GM23338 (cell line): ENCODE results near the gene ORC2. TPM values are rescaled to one million over a fixed set of nuclear protein-coding genes. Genes with fewer than 3 reads are reported as not detected.

Experiments
- ATAC-seq: fragments of 200-7000 bp; cut with Tn5 transposase; 3 replicates; pipeline ENCODE4 v1.9.1; 2020
- DNase-seq: peaks from one replicate; pipeline ENCODE4 v3.0.0-alpha.2; 2015; ENCODE audit warnings: low spot score
- H2AFZ ChIP-seq: fragments of 200-600 bp; sonication (generic); 2 replicates; pipeline ENCODE4 v1.8.0; 2016; ENCODE audit warnings: antibody characterized with exemption, mild to moderate bottlenecking, moderate library complexity
- H3F3A ChIP-seq: fragments of 200-600 bp; sonication (generic); replicated peaks from 2 replicates; pipeline ENCODE4 v1.8.0; 2017; ENCODE audit warnings: antibody characterized with exemption, mixed run types, low read depth
- H3K27ac ChIP-seq: fragments of 200-600 bp; sonication (generic); 2 replicates; pipeline ENCODE4 v1.6.1; 2016; ENCODE audit warnings: low read depth
- H3K27me3 ChIP-seq: fragments of 200-600 bp; sonication (generic); 2 replicates; pipeline ENCODE4 v1.8.0; 2016; ENCODE audit warnings: mild to moderate bottlenecking, mixed run types, moderate library complexity; ENCODE audit not compliant: insufficient read depth
- H3K36me3 ChIP-seq: fragments of 200-600 bp; sonication (generic); 2 replicates; pipeline ENCODE4 v1.8.0; 2016; ENCODE audit warnings: mild to moderate bottlenecking; ENCODE audit not compliant: insufficient read depth
- H3K4me1 ChIP-seq: fragments of 200-600 bp; sonication (generic); 2 replicates; pipeline ENCODE4 v1.8.0; 2016; ENCODE audit warnings: mild to moderate bottlenecking, moderate library complexity; ENCODE audit not compliant: insufficient read depth
- H3K4me2 ChIP-seq: fragments of 200-600 bp; sonication (generic); 2 replicates; pipeline ENCODE4 v1.7.1; 2017; ENCODE audit warnings: mixed run types
- H3K4me3 ChIP-seq: fragments of 200-600 bp; sonication (generic); 2 replicates; pipeline ENCODE4 v1.6.1; 2016; ENCODE audit warnings: mixed run types
- H3K79me2 ChIP-seq: fragments of 200-600 bp; sonication (generic); replicated peaks from 2 replicates; pipeline ENCODE4 v1.8.0; 2017; ENCODE audit warnings: mild to moderate bottlenecking; ENCODE audit not compliant: insufficient read depth
- H3K9me2 ChIP-seq: fragments of 200-600 bp; sonication (generic); 2 replicates; pipeline ENCODE4 v1.8.0; 2017; ENCODE audit not compliant: insufficient read depth
- H4K20me1 ChIP-seq: fragments of 200-600 bp; sonication (generic); replicated peaks from 2 replicates; pipeline ENCODE4 v1.8.0; 2017; ENCODE audit warnings: mild to moderate bottlenecking; ENCODE audit not compliant: insufficient read depth
- H3K27ac Mint-ChIP-seq: 2 replicates; pipeline ENCODE4 v1.8.0; 2020; ENCODE audit warnings: inconsistent platforms, mild to moderate bottlenecking, moderate library complexity, mixed read lengths
- H3K27me3 Mint-ChIP-seq: 3 replicates; pipeline ENCODE4 v1.8.0; 2022; ENCODE audit warnings: low read depth, mild to moderate bottlenecking, moderate library complexity, mixed read lengths, inconsistent platforms; ENCODE audit not compliant: insufficient read depth, poor library complexity
- H3K36me3 Mint-ChIP-seq: 3 replicates; pipeline ENCODE4 v1.8.0; 2021; ENCODE audit warnings: low read depth, mild to moderate bottlenecking, inconsistent platforms, moderate library complexity, mixed read lengths
- H3K4me1 Mint-ChIP-seq: 3 replicates; pipeline ENCODE4 v1.8.0; 2020; ENCODE audit warnings: mild to moderate bottlenecking, inconsistent platforms, mixed read lengths
- H3K4me3 Mint-ChIP-seq: 3 replicates; pipeline ENCODE4 v1.8.0; 2021; ENCODE audit warnings: moderate library complexity, mild to moderate bottlenecking, inconsistent platforms, mixed read lengths
- H3K9me3 Mint-ChIP-seq: 3 replicates; pipeline ENCODE4 v1.8.0; 2020; ENCODE audit warnings: moderate library complexity, mild to moderate bottlenecking, inconsistent platforms, mixed read lengths
- CREB1 ChIP-seq: fragments of 250-450 bp; sonication (Bioruptor Pico); IDR thresholded peaks from 2 replicates; pipeline ENCODE4 v1.5.0; 2020; ENCODE audit warnings: low read depth, mild to moderate bottlenecking, moderate library complexity
- ETS1 ChIP-seq: IDR thresholded peaks from 2 replicates; pipeline ENCODE4 v1.6.1; 2016; ENCODE audit warnings: antibody characterized with exemption
- EZH2 ChIP-seq: fragments of 200-600 bp; sonication (generic); IDR thresholded peaks from one replicate; pipeline ENCODE4 v1.8.0; 2017; ENCODE audit warnings: antibody characterized with exemption, mild to moderate bottlenecking, low read depth; ENCODE audit not compliant: unreplicated experiment
- EZH2phosphoT487 ChIP-seq: fragments of 200-600 bp; sonication (generic); IDR thresholded peaks from one replicate; pipeline ENCODE4 v1.8.1; 2018; ENCODE audit warnings: antibody characterized with exemption; ENCODE audit not compliant: unreplicated experiment
- JUNB ChIP-seq: IDR thresholded peaks from one replicate; pipeline ENCODE4 v1.6.1; 2016; ENCODE audit warnings: antibody characterized with exemption; ENCODE audit not compliant: unreplicated experiment
- NANOG ChIP-seq: IDR thresholded peaks from 2 replicates; pipeline ENCODE4 v1.6.1; 2016; ENCODE audit warnings: antibody characterized with exemption, borderline replicate concordance
- POLR2AphosphoS5 ChIP-seq: IDR thresholded peaks from 2 replicates; pipeline ENCODE4 v1.6.1; 2016; ENCODE audit warnings: antibody characterized with exemption, low read depth
- STAT1 ChIP-seq: IDR thresholded peaks from one replicate; pipeline ENCODE4 v1.6.1; 2016; ENCODE audit warnings: antibody characterized with exemption; ENCODE audit not compliant: unreplicated experiment
- ZNF114 ChIP-seq: fragments of 250-450 bp; sonication (Bioruptor Pico); IDR thresholded peaks from 2 replicates; pipeline ENCODE4 v1.5.0; 2020; ENCODE audit warnings: mild to moderate bottlenecking, moderate library complexity
- ZNF331 ChIP-seq: fragments of 250-450 bp; sonication (Bioruptor Pico); IDR thresholded peaks from 2 replicates; pipeline ENCODE4 v1.5.0; 2020; ENCODE audit warnings: low read depth, mild to moderate bottlenecking, moderate library complexity
- ZNF462 ChIP-seq: fragments of 250-450 bp; sonication (Bioruptor Pico); IDR thresholded peaks from 2 replicates; pipeline ENCODE4 v1.5.0; 2020; ENCODE audit warnings: mild to moderate bottlenecking, moderate library complexity
- polyA plus RNA-seq: library from polyadenylated mRNA; unstranded; fragments of >200 nt; fragmentation: Nextera tagmentation; extraction: Ambion mirVana; gene quantifications from 2 replicates; pipeline ENCODE4 v1.2.1, GENCODE V29; 2016
- total RNA-seq: library from RNA; depleted of rRNA; stranded (reverse); fragments of >200 nt; shearing (Covaris generic); gene quantifications from 2 replicates; pipeline ENCODE4 v1.2.3, GENCODE V29; 2014
- TF ChIP-seq, protein P1 (sequence below): IDR thresholded peaks from one replicate; pipeline ENCODE4 v1.6.1; 2018; ENCODE audit warnings: antibody characterized with exemption; ENCODE audit not compliant: unreplicated experiment
- TF ChIP-seq, protein P2 (sequence below), 2 experiments: fragments of 200-600 bp in 1 of 2; sonication (generic) in 1 of 2; conservative IDR thresholded peaks; 2 replicates each; pipeline versions ENCODE4 v1.5.1 to v1.6.1; 2016 to 2017; ENCODE audit warnings: antibody characterized with exemption in 2 of 2, low read depth in 2 of 2, mild to moderate bottlenecking in 2 of 2, moderate library complexity in 1 of 2

ORC2 gene
- total and polyA plus RNA-seq, 2 experiments from 2014 or later = 26.1 to 42.0 TPM

- Mint-ChIP-seq H3K27ac (no peak overlapping the region), H3K36me3 (no peaks in the 10 kb centered on the region), H3K4me3 (no peak overlapping the region), H3K27me3 (no peaks in the 10 kb centered on the region), H3K4me1 (no peaks in the 10 kb centered on the region), H3K9me3 (no peaks in the 10 kb centered on the region)
- Histone ChIP-seq H3K27ac (no peak overlapping the region), H3K4me1 (no peaks in the 10 kb centered on the region), H3K36me3 (no peaks in the 10 kb centered on the region), H4K20me1 (no peaks in the 10 kb centered on the region), H3F3A (no peaks in the 10 kb centered on the region), H3K4me2 (no peak overlapping the region), H3K4me3 (no peak overlapping the region), H3K79me2 (no peaks in the 10 kb centered on the region), H3K9me2 (no peaks in the 10 kb centered on the region), H3K27me3 (no peaks in the 10 kb centered on the region), H2AFZ (no peak overlapping the region)
- no peak for DNase-seq
- no peak for TF ChIP-seq JUNB
- TF ChIP-seq POLR2AphosphoS5 = no peak
- TF ChIP-seq ETS1 = no peak
- TF ChIP-seq ZNF462 (CRISPR knock-in tag) = no peak
- no peak for TF ChIP-seq ZNF331 (CRISPR knock-in tag)
- TF ChIP-seq STAT1 = no peak
- no peak for TF ChIP-seq ZNF114 (CRISPR knock-in tag)
- no peak for TF ChIP-seq CREB1 (CRISPR knock-in tag)
- no peak for TF ChIP-seq NANOG
- TF ChIP-seq EZH2phosphoT487 = no peak
- TF ChIP-seq, protein P1, sequence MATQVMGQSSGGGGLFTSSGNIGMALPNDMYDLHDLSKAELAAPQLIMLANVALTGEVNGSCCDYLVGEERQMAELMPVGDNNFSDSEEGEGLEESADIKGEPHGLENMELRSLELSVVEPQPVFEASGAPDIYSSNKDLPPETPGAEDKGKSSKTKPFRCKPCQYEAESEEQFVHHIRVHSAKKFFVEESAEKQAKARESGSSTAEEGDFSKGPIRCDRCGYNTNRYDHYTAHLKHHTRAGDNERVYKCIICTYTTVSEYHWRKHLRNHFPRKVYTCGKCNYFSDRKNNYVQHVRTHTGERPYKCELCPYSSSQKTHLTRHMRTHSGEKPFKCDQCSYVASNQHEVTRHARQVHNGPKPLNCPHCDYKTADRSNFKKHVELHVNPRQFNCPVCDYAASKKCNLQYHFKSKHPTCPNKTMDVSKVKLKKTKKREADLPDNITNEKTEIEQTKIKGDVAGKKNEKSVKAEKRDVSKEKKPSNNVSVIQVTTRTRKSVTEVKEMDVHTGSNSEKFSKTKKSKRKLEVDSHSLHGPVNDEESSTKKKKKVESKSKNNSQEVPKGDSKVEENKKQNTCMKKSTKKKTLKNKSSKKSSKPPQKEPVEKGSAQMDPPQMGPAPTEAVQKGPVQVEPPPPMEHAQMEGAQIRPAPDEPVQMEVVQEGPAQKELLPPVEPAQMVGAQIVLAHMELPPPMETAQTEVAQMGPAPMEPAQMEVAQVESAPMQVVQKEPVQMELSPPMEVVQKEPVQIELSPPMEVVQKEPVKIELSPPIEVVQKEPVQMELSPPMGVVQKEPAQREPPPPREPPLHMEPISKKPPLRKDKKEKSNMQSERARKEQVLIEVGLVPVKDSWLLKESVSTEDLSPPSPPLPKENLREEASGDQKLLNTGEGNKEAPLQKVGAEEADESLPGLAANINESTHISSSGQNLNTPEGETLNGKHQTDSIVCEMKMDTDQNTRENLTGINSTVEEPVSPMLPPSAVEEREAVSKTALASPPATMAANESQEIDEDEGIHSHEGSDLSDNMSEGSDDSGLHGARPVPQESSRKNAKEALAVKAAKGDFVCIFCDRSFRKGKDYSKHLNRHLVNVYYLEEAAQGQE = no peak
- no peak for TF ChIP-seq EZH2
- TF ChIP-seq, protein P2, sequence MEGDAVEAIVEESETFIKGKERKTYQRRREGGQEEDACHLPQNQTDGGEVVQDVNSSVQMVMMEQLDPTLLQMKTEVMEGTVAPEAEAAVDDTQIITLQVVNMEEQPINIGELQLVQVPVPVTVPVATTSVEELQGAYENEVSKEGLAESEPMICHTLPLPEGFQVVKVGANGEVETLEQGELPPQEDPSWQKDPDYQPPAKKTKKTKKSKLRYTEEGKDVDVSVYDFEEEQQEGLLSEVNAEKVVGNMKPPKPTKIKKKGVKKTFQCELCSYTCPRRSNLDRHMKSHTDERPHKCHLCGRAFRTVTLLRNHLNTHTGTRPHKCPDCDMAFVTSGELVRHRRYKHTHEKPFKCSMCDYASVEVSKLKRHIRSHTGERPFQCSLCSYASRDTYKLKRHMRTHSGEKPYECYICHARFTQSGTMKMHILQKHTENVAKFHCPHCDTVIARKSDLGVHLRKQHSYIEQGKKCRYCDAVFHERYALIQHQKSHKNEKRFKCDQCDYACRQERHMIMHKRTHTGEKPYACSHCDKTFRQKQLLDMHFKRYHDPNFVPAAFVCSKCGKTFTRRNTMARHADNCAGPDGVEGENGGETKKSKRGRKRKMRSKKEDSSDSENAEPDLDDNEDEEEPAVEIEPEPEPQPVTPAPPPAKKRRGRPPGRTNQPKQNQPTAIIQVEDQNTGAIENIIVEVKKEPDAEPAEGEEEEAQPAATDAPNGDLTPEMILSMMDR (conservative IDR thresholded peaks at IDR 0.05; ENCODE audit: low read depth in 2 of 2) = no peak
- no peak for ATAC-seq
Measured at GRCh38 chr2:200976710-200977109, 13.2 kb upstream of the ORC2 start.
